Stimulated activated CD8-positive, alpha-beta memory T cell treated with anti-CD3 and anti-CD28 coated beads, Interleukin-7, amount 100 ng/mL, for 24 hours (primary cell): ENCODE measurements around the gene PSORS1C1.
"Not testable (repeated sequence)": the region's sequence is repeated elsewhere in the genome, so short reads cannot be mapped to it uniquely, and the experiment has no call there.

ENCODE experiments used
- DNase-seq: peaks from one replicate; pipeline ENCODE4 v3.0.0-alpha.2; 2020; ENCODE audit warnings: low read depth

The PSORS1C1 gene

DNA sequence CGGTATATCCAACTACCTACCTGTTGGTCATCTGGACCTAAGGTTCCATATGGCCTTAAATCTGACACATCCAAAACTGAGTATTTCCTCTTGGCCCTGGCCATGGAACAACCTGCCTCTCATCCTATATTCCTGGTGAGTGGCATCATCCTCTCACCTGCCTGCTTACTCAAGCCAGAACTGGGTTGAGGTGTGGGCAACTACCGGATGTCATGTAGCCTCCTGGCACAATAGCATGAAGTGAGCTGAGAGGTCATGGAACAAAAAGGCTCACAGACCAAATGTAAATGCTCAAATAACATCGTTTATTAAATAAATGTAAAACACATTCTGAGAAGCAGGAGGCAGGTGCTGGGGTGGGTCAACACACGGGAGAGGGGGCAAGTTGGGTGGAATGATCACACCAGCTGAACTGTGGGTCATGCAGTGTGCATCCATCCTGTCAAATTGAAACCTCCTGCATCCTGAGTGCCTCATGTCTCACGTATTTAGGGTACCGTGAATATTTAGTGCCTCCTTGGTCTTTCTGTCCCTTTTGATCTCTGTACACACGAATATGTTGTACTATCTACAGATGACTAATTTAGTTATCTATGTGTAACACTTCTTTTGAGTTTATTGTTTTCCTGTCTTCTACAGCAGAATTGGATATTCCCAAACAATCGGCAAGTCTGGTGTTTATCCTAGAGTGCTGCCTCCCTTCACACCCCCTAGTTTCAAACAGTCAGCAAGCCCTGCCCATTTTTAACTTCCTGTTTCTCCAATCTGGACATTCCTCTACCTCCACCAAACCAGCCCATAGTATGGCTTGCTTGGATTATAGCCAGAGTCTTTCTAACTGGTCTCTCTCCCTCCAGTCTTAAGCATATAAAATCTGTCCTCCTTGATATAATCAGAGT lies 63.8 kb downstream of the PSORS1C1 start:
- DNase-seq: no peak

DNA sequence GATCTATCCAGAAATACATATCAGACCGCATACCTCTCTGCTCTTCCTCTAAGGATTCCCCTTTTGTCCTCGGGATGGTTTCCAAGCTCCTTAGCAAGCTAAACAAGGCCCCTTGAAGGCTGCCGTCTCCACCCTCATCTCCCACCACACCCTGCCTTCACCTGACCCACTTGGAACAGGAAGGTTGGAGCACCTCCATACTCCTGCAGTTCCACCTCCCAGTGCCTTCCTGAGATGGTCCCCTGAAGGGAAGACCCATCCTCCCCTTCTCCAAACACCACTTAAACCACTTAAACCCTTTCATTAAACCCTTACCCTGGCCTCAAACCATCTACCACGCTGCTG lies 64.4 kb downstream of the PSORS1C1 start:
- no peak for DNase-seq

DNA sequence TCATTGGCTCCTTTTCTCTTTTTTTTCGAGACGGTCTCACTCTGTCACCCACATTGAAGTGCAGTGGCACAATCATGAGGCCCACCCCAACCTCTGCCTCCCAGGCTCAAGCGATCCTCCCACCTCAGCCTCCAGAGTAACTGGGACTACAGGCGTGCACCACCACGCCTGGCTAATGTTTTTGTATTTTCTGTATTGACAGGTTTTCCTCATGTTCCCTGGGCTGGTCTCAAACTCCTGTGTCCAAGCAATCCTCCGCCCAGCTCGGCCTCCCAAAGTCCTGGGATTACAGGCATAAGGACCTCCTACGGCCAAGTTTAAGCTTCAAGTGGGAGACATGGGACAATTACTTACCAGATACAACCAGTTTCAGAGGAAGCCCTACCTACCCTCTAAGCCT lies 65.3 kb downstream of the PSORS1C1 start:
- DNase-seq: no peak

DNA sequence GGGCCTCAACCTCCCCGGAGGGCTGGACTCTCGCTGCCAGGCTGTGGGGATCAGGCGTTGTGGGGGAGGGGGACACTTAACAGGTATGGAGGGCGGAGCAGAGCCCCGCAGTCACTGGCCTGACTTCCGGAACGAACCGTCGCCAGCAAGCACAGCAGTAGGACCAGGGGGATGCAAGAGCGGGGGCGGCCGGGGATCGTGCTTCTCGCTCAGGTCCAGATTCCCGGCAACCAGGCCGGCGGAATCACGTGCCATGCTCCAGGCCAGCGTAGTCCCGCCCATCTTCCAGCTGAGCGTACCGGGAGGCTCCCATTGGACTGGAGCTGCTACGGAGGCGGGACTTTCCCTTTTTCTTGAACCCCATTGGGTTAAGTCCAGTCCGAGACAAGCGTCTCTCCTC lies 65.9 kb downstream of the PSORS1C1 start:
- DNase-seq: no peak

DNA sequence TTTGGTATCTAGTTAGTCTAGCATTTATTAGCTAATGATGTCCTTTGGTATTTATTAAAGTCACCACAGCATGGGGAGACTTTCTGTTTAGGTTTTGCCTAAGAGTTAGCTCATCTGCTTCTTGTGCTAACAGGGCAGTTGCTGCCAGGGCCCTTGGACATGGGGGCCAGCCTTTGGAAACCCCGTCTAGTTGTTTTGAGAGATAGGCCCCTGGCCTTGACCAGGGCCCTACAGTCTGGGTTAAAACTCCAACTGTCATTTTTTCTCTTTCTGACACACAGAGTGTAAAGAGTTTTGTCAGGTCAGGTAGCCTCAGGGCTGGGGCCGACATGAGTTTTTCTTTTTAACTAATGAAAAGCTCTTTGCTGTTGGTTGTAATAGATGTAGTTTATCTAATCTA lies 68.7 kb downstream of the PSORS1C1 start:
- not testable (repeated sequence) for DNase-seq

DNA sequence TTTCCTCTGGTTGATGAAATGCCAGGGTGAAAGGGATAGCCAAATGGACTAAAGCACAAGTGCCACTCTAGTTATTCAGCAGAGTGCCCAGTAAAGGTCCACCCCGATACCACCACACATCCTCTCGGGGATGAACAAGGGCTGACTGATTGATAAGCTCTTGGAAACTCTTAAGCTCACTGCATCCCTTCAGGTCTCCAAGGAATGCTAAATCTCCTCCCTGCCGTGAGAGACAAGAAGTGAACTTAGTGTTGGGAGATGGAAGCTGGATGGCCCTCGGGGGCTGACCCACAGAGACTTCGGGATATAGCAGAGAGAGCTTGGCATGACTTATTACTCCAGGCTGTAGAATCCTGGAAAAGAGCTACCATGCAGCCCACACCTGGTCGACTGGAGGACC lies 69.3 kb downstream of the PSORS1C1 start:
- DNase-seq: not testable (repeated sequence)

DNA sequence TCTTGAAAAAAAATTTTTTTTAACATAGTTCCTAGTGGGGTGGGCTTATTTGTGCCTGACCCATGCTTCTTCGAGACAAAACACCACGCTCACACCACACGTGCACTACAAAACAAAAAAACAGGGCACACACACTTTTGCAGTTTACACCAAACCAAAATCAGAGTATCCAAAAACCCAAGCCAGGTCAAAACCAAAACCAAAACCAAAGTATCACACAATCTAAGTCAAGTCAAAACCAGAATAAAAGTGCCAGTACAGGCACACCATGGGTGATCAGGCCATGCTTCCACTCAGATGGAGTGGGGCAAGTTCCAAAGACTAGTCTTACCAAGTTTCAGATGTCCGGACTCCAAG lies 71.1 kb downstream of the PSORS1C1 start:
- DNase-seq: not testable (repeated sequence)

DNA sequence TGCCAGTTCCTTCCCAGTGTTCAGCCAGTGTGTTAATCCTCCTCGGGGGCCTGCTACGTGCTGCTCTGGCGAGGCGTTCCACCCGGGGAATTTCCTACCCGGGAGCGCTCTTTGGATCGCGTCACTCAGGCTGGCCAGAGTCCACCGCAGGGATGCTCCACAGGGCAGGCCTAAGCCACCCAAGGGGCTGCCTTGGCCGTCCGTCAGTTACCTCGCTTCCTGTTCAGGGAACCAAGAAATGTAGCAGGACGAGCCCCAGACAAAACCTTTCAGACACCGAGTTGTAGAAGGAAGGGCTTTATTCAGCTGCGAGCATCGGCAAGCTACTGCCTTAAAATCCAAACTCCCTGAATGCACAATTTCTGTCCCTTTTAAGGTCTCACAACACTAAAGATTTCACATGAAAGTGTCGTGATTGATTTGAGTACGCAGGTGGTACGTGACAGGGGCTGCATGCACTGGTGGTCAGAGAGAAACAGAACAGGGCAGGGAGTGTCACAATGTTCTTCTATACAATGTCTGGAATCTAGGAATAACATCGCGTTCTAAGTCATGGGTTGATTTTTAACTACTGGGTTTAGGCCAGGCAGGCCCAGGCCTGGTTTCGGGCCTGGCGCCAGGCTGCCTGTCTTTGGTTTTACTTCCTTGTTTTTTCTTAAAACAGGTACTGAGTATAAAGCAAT lies 71.6 kb downstream of the PSORS1C1 start:
- no peak for DNase-seq

DNA sequence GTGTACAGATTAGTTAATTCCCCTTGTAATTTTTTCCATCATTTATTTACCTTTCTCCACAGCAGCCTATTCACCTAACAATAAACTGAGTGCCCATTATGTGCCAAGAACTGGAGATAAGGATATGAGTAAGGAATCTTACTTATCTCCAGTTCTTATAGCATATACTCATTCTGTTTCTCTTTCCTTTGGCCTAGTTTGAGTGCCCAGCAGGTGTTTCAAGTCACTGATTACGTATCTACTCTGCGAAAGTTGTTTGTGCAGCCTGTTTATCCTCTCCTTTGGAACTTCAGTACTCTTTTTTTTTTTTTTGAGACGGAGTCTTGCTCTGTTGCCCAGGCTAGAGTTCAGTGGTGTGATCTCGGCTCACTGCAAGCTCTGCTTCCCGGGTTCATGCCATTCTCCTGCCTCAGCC lies 73.2 kb downstream of the PSORS1C1 start:
- no peak for DNase-seq

DNA sequence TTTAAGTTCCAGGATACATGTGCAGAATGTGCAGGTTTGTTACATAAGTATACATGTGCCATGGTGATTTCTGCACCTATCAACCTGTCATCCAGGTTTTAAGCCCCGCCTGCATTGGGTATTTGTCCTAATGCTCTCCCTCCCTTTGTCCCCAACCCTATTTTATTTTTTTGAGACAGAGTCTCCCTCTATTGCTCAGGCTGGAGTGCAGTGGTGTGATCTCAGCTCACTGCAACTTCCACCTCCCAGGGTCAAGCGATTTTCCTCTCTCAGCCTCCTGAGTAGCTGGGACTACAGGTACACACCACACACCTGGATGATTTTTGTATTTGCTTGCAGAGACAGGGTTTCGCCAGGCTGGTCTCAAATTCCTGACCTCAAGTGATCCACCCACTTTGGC lies 74.6 kb downstream of the PSORS1C1 start:
- not testable (repeated sequence) for DNase-seq
